DMS114 treated with DMSO at 0.1 percent for 48 hours (cell line): ENCODE results near the gene BRS3.
A peak's percentile ranks its signal among the peaks of the same experiment; 100 is the strongest.

Experiments
- DNase-seq: peaks from one replicate; lab custom pipeline; 2025; ENCODE audit not compliant: unreplicated experiment; lab: John Stamatoyannopoulos, UW

BRS3 gene

DNA sequence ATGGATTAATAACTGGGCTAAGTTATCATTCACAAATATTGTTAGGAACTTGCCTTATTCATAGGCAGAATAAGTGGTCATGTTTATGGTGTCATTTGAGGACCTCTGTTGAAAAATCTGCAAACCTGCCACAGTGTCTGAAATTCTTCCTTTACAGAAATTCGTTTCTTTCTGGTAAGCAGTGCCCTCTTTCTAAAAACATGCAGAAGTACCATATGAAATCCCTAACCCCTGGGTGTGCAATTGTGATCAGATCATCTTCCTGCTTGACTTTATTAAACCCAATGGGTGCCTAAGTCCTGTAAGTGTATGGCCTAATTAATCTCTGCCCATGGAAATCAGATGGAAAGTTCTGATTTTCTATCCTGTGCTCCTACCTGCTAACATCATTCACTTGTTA lies 5.3 kb downstream of the BRS3 start:
- no peak for DNase-seq

DNA sequence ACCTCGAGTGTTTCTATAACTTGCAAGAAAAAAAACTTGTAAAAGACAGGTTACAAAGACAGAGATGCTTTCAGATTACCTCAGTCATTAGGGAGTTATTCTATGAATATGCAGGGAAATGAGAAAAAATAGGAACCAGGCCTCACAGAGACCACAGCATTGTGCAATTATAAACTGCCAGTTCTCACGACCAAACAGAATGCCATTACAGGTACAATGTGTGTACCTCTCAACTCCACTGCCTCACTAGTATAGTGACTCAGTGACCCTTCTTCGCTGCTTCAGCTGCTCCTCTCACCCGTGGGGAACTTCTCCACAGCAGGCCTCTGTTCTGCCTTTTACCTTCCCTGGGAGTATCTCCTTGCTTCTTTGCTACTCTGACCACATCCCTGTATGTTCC lies 7.3 kb downstream of the BRS3 start:
- no peak for DNase-seq

DNA sequence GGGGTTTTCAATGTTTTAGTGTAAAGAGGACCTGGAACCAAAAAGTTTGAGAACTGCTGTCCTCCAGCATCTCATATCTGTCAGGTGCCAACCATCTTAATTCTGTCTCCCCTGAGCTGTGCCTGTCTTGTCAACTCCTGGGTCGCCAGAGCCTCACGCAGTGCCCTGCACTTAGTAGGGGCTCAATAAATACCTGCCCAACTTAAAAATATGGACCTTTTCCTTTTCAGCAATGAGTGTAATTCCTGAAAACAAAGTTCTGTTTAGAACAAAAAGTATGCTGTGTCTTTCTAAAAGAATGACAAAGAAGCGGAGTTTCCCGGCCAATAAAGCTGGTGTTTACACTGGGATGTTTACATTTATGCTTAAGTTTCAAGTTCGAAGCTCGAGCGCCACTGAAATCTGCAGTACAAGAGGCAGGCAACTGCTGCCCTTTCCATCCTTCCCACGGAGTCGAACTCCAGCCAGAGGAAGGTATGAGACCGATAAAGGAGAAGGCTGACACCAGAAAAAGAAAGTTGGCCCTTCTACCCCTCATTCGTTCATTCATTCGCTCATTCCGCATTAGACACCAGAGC lies 8.5 kb downstream of the BRS3 start:
- DNase-seq: no peak

DNA sequence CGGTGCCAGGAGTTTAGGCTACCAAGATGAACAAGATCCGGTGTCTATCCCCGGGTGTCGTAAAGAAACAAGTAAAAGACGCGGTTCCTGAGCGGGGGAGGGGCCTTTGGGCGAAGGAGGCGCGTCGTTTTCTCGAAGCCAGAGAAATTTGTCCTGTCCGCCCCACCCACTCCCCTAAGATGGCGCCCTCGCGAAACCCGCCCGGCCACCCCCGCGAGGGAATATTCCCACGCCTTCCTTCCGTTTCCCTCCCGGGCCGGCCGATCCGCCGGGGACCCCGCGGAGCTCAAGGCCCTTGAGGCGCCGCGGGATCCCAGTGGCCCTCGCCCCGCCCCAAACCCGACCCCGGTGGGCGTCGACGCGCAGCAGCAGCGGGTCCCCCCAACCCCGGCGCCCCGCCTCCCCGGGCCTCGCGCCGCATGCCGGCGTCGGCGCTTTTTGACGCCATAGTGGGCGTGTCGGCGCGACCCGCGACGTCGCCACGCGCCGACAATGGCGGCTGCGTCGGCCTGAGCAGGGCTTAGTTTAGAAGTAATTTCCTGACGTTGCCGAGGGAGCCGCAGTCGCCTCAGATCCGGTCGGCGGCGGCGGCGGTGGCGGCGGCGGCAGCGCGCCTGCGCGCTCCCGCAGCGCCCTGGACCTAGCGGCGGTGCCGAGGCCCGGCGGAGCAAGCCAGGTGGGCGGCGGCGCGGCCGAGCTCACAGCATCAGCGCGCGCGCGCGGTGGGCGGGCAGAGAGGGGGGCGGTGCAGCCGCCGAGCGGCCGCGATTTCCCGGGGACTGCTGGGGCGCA lies 9.2 kb downstream of the BRS3 start:
- peak; percentile 62 for DNase-seq

DNA sequence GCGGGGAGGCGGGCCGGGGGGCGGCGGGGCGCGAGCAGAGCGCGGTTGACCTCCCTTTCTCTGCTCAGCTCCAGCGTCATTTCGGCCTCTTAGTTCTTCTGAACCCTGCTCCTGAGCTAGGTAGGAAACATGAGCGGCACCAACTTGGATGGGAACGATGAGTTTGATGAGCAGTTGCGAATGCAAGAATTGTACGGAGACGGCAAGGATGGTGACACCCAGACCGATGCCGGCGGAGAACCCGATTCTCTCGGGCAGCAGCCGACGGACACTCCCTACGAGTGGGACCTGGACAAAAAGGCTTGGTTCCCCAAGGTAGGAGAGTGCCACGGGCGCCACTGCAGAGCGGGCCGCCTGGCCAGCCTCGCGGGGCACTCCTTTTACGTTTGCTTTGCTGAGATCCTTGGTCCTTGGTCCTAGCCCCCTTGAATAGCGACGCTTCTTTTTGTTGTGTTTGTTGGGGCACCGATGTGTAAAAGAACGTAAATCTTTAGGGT lies 9.9 kb downstream of the BRS3 start, which contains the start of gene HTATSF1:
Gene HTATSF1 (plus strand): TSS at position 37 of the 497 bp plus-strand sequence. CDS start 93 bp downstream, at position 130.
- no peak for DNase-seq

DNA sequence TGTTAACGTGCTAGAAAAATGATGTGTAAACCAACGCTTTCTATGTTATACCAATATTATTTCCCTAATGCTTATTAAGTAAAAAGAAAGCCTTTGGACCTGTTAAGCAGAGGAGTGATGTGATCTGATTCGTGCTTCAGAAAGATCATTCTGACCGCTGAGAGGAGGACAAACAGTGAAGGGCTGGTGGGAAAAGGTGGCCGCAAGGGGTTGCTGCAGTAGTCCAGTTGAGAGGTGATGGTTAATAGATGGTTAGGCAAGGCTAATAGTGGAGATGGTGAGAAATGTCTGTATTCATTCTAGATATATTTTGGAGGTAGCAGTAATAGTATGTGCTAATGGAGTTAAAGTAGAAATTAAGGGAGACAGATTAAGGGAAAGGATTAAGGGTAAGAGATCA lies 31.3 kb downstream of the BRS3 start:
- no peak for DNase-seq

DNA sequence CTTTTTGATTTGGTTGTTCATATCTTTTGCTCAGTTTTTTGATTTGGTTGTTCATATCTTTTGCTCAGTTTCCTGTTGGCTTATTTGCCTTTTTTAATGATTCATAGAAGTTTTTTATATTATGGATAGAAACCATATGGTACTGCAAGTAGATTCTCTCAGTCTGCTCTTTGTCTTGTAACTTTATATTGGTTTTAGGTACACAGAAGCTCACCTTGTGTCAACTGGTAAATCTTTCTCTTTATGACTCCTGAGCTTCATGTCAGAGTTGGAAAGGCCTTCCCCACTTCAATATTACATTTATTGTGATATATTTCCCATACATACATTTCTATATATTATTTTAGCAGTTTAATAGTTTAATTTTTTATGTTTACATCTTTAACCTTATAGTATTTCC lies 36.0 kb downstream of the BRS3 start:
- no peak for DNase-seq

DNA sequence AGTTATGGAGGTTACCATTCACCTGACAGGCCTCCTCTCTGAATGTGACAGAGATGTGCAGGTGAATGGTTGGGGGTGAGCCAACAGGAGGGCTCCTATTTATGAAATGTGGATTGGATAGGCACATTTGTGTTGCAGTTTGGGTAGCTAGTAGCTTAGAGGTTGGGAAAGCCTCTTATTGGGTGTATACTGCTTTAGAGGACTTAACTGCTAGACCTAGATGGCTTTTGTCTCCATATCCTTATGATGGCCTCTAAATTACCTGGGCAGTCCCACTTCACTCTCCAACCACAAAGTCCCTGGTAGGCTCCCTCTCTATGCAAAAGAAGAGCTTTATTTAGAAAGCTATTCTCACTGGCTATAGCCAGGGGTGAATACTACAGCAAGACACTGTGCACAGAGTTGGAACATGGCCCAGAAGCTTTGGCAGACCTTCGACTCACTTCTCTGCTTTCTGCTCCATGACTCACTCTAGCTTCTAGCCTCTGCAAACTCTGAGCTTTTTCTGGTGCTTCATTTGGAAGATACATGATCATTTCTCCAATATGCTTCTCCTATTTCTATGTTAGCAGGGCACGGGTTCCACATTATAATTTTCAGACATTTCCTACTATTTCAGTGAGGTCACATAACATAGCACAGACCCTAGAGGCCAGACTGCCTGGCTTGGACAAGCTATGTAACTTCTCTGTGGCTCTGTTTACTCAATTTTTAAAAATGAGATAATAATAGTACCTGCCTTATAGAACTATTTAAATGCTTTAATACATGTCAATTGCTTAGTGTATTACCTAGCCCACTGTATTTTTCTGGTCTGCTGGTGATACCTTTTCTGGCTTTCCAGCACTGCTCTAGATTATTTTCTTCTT lies 38.2 kb downstream of the BRS3 start:
- DNase-seq: no peak

DNA sequence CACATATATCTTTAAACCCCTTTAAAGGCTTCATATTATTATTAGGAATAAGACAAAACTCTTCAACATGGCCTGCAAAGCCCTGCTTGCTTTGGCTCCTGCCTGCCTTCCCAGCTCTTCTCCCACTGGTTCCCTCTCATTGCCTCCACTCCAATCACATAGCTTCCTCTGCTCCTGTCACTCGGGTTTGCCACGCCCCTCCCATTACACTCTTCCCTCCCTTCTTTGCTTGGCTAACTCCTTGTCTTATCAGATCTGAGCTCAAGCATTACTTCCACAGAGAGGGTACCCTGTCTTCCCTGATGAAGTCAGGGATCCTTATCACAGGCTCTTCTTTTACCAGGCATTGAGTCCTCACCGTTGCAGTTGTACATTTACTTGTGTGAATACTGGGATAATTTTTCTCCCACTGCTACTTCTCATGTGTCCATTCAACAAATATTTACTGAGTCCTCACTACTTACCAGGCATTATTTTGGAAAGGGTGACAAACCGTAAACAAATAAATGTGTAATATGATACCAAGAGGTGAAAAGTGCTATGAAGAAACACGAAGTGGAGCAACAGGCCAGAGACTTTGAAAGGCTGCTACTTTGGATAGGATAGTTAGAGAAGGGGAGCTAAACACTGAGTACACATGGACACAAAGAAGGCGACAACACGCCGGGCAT lies 41.0 kb downstream of the BRS3 start:
- no peak for DNase-seq

DNA sequence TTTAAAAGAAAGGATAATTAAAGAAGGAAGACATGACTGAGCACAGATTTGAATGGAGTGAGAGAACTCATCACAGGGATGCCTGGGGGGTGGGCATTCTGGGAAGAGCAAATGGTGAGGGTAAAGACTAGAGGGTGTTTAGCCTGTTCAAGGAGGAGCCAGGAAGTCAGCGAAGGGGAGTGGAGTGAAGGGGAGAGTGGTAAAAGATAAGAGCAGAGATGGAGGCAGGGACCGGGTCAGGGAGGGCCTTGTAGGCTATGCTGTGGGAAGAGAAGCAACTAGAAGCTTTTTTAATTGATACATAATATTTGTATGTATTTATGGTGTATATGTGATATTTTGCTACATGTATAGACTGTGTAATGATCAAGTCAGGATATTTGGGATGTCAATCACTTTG lies 42.0 kb downstream of the BRS3 start:
- no peak for DNase-seq

DNA sequence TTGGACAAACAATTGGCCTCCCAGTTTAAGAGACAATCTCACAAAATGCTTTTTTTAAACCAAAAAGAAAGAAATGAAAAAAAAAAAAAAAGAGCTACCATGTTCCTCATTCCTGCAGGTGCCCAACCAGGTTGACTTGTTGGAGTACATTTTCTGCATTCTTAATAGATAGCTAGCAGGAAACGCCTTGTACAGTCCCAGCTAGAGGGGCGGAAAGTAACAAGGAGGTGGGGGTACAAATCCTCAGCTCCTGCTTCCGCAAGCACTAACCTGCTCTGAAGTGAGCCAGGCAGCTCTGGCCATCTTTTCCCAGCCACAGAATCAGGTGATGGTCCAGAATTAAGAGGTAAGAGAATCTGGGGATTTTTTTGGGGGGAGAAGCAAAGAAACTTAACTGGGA lies 44.2 kb downstream of the BRS3 start, which contains the start of gene VGLL1:
Gene VGLL1 (plus strand): TSS at position 265 of the 400 bp plus-strand sequence. CDS start 3,806 bp downstream, outside the sequence.
- no peak for DNase-seq

DNA sequence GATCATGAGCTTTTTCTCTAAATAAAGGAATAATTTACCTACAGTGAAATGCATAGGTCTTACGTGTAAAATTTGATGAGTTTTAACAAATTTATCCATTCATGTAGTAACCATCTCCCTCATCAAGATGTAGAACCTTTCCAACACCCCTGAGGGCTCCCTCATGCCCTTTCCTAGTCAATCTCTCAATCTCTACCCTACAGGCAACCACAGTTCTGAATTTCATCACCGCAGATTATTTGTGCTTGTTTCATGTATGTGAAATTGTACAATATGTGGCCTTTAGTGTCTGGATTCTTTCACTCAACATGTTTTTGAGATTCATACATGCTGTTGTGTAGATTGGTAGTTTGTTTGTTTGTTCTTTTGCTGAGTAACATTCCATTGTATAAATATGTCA lies 46.4 kb downstream of the BRS3 start:
- DNase-seq: no peak

DNA sequence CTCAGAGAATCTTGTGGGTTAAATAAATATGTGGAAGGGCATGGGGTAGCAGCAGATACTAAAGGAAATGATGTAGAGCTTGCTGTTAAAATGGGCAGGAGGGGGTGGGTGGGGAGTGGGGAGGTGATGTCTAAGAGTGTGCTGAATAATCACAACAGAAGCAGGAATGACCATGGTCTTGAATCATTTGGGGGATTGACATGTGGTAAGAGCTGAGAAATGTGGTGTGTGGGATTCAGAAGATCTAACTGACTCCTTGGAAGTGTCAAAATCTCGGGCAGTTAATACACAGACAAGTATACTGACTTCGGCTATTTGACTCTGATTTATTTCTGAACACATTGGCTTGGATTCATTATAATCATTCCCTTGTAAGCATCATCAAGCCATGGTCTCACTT lies 51.1 kb downstream of the BRS3 start:
- no peak for DNase-seq

DNA sequence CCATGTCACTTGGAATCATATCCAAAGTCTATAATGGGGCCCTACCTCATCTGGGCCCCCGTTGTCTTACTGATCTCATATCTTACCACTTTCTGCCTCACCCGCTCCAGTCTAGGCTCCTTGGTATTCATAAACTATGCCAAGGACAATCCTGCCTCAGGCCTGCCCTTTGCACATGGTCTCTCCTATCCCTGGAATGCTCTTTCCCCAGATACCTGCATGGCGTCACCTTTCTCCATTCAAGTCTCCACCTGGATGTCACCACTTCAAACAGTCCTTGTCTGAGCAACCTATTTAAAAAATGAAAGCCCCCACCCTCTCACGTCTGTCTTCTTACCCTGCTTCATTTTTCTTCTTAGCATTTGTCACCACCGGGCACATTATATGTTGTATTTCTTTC lies 52.5 kb downstream of the BRS3 start:
- no peak for DNase-seq

DNA sequence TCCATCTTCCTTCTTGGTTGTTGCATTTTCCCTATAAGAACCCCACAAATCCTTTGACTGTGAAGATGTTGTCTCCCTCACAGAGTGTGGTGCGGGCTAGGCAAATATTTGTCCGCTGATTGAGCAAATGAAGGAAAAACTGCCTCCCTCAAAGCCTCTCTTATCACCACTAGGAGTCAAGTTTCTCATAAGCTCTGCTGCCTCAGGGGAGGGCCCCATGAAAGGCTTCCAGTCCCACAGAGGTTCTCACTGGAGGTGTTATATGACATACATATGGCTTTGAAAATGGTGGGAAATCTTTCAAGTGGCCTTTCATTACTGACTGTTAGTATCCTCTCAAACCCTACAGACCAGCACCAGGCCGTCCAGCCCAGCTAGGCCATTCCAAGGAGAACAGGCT lies 53.5 kb downstream of the BRS3 start:
- DNase-seq: no peak

DNA sequence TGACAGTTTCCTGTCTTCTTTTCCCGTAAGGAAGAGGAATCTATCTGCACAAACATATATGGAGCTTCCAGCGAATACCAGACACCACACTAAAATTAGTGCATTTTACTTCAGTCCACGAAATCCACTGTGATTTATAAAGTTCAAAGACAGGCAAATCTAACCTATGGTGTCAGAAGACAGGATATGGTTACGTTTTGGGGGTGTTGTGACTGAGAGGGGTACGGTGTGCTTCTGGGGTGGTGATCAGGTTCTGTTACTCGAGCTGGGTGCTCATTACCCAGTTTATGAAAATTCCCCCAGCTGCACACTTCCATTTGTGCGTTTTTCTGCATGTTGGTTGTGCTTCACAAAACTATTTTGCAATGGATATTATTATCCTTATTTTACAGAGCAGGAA lies 54.5 kb downstream of the BRS3 start:
- DNase-seq: no peak
